Measurements from ENCODE around the gene ENPP5. TPM values are rescaled to one million over a fixed set of nuclear protein-coding genes. Genes with fewer than 3 reads are reported as not detected.
"Not testable (repeated sequence)": the region's sequence is repeated elsewhere in the genome, so short reads cannot be mapped to it uniquely, and the experiment has no call there.

The ENPP5 gene
- total RNA-seq, 1 experiment from 2014 or later: 0.22 TPM

DNA sequence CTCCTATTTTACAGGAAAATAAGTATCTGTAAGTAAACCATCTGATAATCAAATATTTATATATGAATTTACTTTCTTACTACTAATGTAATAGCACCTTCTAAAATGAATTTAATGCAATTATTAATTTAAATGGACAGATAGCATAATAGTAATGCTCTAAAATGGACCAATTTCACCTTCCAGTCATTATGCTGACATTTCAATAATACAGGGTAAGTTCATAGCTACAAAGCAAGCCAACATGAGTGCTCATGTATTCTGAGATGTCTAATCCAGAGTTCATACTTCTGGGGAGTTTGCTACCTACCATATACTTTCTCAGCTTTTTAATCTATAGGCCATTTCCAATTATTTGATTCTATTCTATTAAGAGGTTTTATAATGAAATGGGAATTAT lies 11.6 kb downstream of the ENPP5 start:
- no peaks in the 10 kb centered on the region for H3K79me2 ChIP-seq (ENCODE audit: low read length)
- H2AFZ ChIP-seq (ENCODE audit: low read length): no peak overlapping the region
- no peaks in the 10 kb centered on the region for H3K27me3 ChIP-seq (ENCODE audit: low read length)
- H3K36me3 ChIP-seq (ENCODE audit: insufficient read depth, low read length): no peaks in the 10 kb centered on the region
- H4K20me1 ChIP-seq (ENCODE audit: insufficient read depth, low read depth, low read length): no peaks in the 10 kb centered on the region
- H3K27ac ChIP-seq (ENCODE audit: low read length): no peak overlapping the region
- no peak overlapping the region for H3K9ac ChIP-seq (ENCODE audit: low read length)
- no peaks in the 10 kb centered on the region for H3K9me2 ChIP-seq (replicated peaks; ENCODE audit: insufficient read depth, low read length)
- no peak for DNase-seq
- no peak overlapping the region for H3K4me2 ChIP-seq (ENCODE audit: low read depth, low read length, poor library complexity, severe bottlenecking)
- H3K4me3 ChIP-seq (ENCODE audit: low read length): no peak overlapping the region
- H3K4me1 ChIP-seq (ENCODE audit: low read length): no peaks in the 10 kb centered on the region
- H3K9me3 ChIP-seq (ENCODE audit: low read length): no peaks in the 10 kb centered on the region

DNA sequence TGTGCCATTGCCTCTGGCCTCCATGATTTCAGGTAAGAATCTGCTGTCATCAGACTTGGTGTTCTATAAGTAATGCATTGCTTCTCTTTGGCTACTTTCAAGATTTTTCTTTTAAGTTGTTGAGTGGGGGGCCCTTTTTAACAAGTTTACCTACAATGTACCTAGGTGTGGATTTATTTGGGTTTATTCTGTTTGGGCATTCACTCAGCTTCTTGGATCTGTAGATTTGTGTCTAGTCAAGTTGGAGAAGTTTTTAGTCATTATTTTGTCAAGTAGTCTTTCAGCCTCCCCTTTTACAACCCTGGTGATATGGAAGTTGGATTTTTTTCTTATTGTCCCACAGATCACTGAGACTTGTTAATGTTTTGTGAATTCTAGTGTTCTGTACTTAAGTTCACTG lies 14.1 kb downstream of the ENPP5 start:
- H4K20me1 ChIP-seq (ENCODE audit: insufficient read depth, low read depth, low read length): no peaks in the 10 kb centered on the region
- H3K9me2 ChIP-seq (replicated peaks; ENCODE audit: insufficient read depth, low read length): no peaks in the 10 kb centered on the region
- DNase-seq: no peak
- H3K4me3 ChIP-seq (ENCODE audit: low read length): no peak overlapping the region
- H3K27ac ChIP-seq (ENCODE audit: low read length): no peak overlapping the region
- no peaks in the 10 kb centered on the region for H3K36me3 ChIP-seq (ENCODE audit: insufficient read depth, low read length)
- no peaks in the 10 kb centered on the region for H3K9me3 ChIP-seq (ENCODE audit: low read length)
- peaks cover 2% of the 10 kb centered on the region; the same call in 1 of the 2 replicates for H3K27me3 ChIP-seq (ENCODE audit: low read length)
- H3K4me2 ChIP-seq (ENCODE audit: low read depth, low read length, poor library complexity, severe bottlenecking): no peak overlapping the region
- H3K4me1 ChIP-seq (ENCODE audit: low read length): no peaks in the 10 kb centered on the region
- H3K9ac ChIP-seq (ENCODE audit: low read length): no peak overlapping the region
- no peaks in the 10 kb centered on the region for H3K79me2 ChIP-seq (ENCODE audit: low read length)
- H2AFZ ChIP-seq (ENCODE audit: low read length): no peak overlapping the region

GRCh38 chr6:46149066-46149465 lies 21.7 kb downstream of the ENPP5 start:
- H3K4me2 ChIP-seq (ENCODE audit: low read depth, low read length, poor library complexity, severe bottlenecking); H3K9me2 ChIP-seq (replicated peaks; ENCODE audit: insufficient read depth, low read length); H3K9me3 ChIP-seq (ENCODE audit: low read length); H3K27ac ChIP-seq (ENCODE audit: low read length); H2AFZ ChIP-seq (ENCODE audit: low read length); H3K4me1 ChIP-seq (ENCODE audit: low read length); H4K20me1 ChIP-seq (ENCODE audit: insufficient read depth, low read depth, low read length); H3K9ac ChIP-seq (ENCODE audit: low read length); H3K36me3 ChIP-seq (ENCODE audit: insufficient read depth, low read length); H3K79me2 ChIP-seq (ENCODE audit: low read length); H3K27me3 ChIP-seq (ENCODE audit: low read length); DNase-seq; H3K4me3 ChIP-seq (ENCODE audit: low read length): not testable (repeated sequence)

GRCh38 chr6:46144270-46144669 lies 26.5 kb downstream of the ENPP5 start:
- no peak for DNase-seq
- Histone ChIP-seq H2AFZ (ENCODE audit: low read length) (no peak overlapping the region), H3K4me1 (ENCODE audit: low read length) (no peaks in the 10 kb centered on the region), H3K9me2 (replicated peaks; ENCODE audit: insufficient read depth, low read length) (no peaks in the 10 kb centered on the region), H3K9ac (ENCODE audit: low read length) (no peak overlapping the region), H3K27me3 (ENCODE audit: low read length) (no peaks in the 10 kb centered on the region), H3K4me3 (ENCODE audit: low read length) (no peak overlapping the region), H3K4me2 (ENCODE audit: low read depth, low read length, poor library complexity, severe bottlenecking) (no peak overlapping the region), H4K20me1 (ENCODE audit: insufficient read depth, low read depth, low read length) (no peaks in the 10 kb centered on the region), H3K27ac (ENCODE audit: low read length) (no peak overlapping the region), H3K9me3 (ENCODE audit: low read length) (no peaks in the 10 kb centered on the region), H3K79me2 (ENCODE audit: low read length) (no peaks in the 10 kb centered on the region), H3K36me3 (ENCODE audit: insufficient read depth, low read length) (no peaks in the 10 kb centered on the region)

GRCh38 chr6:46138281-46138680 lies 32.5 kb downstream of the ENPP5 start:
- Histone ChIP-seq H4K20me1 (ENCODE audit: insufficient read depth, low read depth, low read length) (peaks cover 14% of the 10 kb centered on the region; the same call in 1 of the 2 replicates), H3K79me2 (ENCODE audit: low read length) (no peaks in the 10 kb centered on the region), H3K9ac (ENCODE audit: low read length) (no peak overlapping the region), H3K4me2 (ENCODE audit: low read depth, low read length, poor library complexity, severe bottlenecking) (no peak overlapping the region), H3K9me3 (ENCODE audit: low read length) (no peaks in the 10 kb centered on the region), H3K4me3 (ENCODE audit: low read length) (no peak overlapping the region), H3K4me1 (ENCODE audit: low read length) (no peaks in the 10 kb centered on the region), H3K27ac (ENCODE audit: low read length) (no peak overlapping the region), H3K36me3 (ENCODE audit: insufficient read depth, low read length) (no peaks in the 10 kb centered on the region), H2AFZ (ENCODE audit: low read length) (no peak overlapping the region), H3K9me2 (replicated peaks; ENCODE audit: insufficient read depth, low read length) (no peaks in the 10 kb centered on the region), H3K27me3 (ENCODE audit: low read length) (no peaks in the 10 kb centered on the region; the same call in 1 of the 2 replicates)
- DNase-seq: no peak

- no peaks in the 10 kb centered on the region; the same call in 1 of the 2 replicates for H3K27me3 ChIP-seq (ENCODE audit: low read length)
- H3K9ac ChIP-seq (ENCODE audit: low read length): no peak overlapping the region
- H3K4me1 ChIP-seq (ENCODE audit: low read length): no peaks in the 10 kb centered on the region
- H3K79me2 ChIP-seq (ENCODE audit: low read length): no peaks in the 10 kb centered on the region
- no peaks in the 10 kb centered on the region for H3K9me3 ChIP-seq (ENCODE audit: low read length)
- H4K20me1 ChIP-seq (ENCODE audit: insufficient read depth, low read depth, low read length): peaks cover 14% of the 10 kb centered on the region; the same call in 1 of the 2 replicates
- H3K27ac ChIP-seq (ENCODE audit: low read length): no peak overlapping the region
- no peaks in the 10 kb centered on the region for H3K9me2 ChIP-seq (replicated peaks; ENCODE audit: insufficient read depth, low read length)
- H3K4me2 ChIP-seq (ENCODE audit: low read depth, low read length, poor library complexity, severe bottlenecking): no peak overlapping the region
- no peak overlapping the region for H3K4me3 ChIP-seq (ENCODE audit: low read length)
- DNase-seq: no peak
- no peak overlapping the region for H2AFZ ChIP-seq (ENCODE audit: low read length)
- H3K36me3 ChIP-seq (ENCODE audit: insufficient read depth, low read length): no peaks in the 10 kb centered on the region
These were observed 33.4 kb downstream of the ENPP5 start for GRCh38 chr6:46137387-46137786.

- no peaks in the 10 kb centered on the region for H3K9me3 ChIP-seq (ENCODE audit: low read length)
- no peak overlapping the region for H3K4me2 ChIP-seq (ENCODE audit: low read depth, low read length, poor library complexity, severe bottlenecking)
- H4K20me1 ChIP-seq (ENCODE audit: insufficient read depth, low read depth, low read length): peaks cover 14% of the 10 kb centered on the region; the same call in 1 of the 2 replicates
- no peak overlapping the region for H2AFZ ChIP-seq (ENCODE audit: low read length)
- no peaks in the 10 kb centered on the region for H3K9me2 ChIP-seq (replicated peaks; ENCODE audit: insufficient read depth, low read length)
- H3K36me3 ChIP-seq (ENCODE audit: insufficient read depth, low read length): no peaks in the 10 kb centered on the region
- no peaks in the 10 kb centered on the region for H3K4me1 ChIP-seq (ENCODE audit: low read length)
- H3K79me2 ChIP-seq (ENCODE audit: low read length): no peaks in the 10 kb centered on the region
- no peak overlapping the region for H3K4me3 ChIP-seq (ENCODE audit: low read length)
- no peak for DNase-seq
- no peaks in the 10 kb centered on the region; the same call in 1 of the 2 replicates for H3K27me3 ChIP-seq (ENCODE audit: low read length)
- H3K9ac ChIP-seq (ENCODE audit: low read length): no peak overlapping the region
- no peak overlapping the region for H3K27ac ChIP-seq (ENCODE audit: low read length)
These were observed 33.9 kb downstream of the ENPP5 start for GRCh38 chr6:46136831-46137230.

DNA sequence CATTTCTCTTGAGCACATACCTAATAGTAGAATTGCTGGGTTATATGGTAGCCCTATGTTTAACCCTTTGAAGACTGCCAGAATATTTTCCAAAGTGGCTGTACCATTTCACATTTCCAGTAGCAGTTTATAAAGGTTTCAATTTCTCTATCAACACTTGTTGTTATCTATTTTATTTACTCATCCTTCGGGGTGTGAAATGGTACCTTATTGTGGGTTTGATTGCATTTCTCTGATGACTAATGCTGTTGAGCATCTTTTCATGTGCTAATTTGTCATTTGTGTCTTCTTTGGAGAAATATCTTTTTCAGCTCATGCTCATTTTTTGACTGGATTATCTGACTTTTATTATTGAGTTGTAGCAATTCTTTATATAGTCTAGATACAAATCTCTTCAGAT lies 35.6 kb downstream of the ENPP5 start:
- H3K9me3 ChIP-seq (ENCODE audit: low read length): no peaks in the 10 kb centered on the region

DNA sequence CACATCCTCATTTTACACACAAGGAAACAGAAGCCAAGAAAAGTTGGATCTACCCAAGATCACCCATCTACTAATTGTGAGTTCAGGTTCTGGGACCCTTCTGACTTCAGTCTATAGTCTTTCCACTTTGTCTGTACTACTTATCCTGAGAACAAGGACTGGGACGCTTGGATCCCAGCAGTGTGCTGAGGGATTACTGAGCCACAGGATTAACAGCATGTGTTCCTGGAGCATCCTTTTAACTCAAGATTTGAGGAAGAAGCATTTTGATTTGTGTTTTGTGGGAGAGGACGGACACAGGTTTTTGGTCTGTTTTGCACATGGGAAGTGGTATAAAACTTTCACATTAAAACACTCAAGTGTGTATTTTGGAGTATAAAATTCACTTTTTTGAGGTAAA lies 36.6 kb downstream of the ENPP5 start:
- Histone ChIP-seq H3K4me3 (ENCODE audit: low read length) (no peak overlapping the region), H3K9me2 (replicated peaks; ENCODE audit: insufficient read depth, low read length) (no peaks in the 10 kb centered on the region), H3K4me2 (ENCODE audit: low read depth, low read length, poor library complexity, severe bottlenecking) (no peak overlapping the region), H3K27ac (ENCODE audit: low read length) (no peak overlapping the region), H3K9me3 (ENCODE audit: low read length) (no peaks in the 10 kb centered on the region), H2AFZ (ENCODE audit: low read length) (no peak overlapping the region), H3K9ac (ENCODE audit: low read length) (no peak overlapping the region), H4K20me1 (ENCODE audit: insufficient read depth, low read depth, low read length) (peaks cover 14% of the 10 kb centered on the region; the same call in 1 of the 2 replicates), H3K79me2 (ENCODE audit: low read length) (no peaks in the 10 kb centered on the region), H3K36me3 (ENCODE audit: insufficient read depth, low read length) (no peaks in the 10 kb centered on the region), H3K4me1 (ENCODE audit: low read length) (peaks cover 10% of the 10 kb centered on the region), H3K27me3 (ENCODE audit: low read length) (no peaks in the 10 kb centered on the region; the same call in 1 of the 2 replicates)
- no peak for DNase-seq

More for the DNA sequence above, 35.6 kb downstream of the ENPP5 start:
- H3K27me3 ChIP-seq (ENCODE audit: low read length): no peaks in the 10 kb centered on the region; the same call in 1 of the 2 replicates
- H3K27ac ChIP-seq (ENCODE audit: low read length): no peak overlapping the region
- no peaks in the 10 kb centered on the region for H3K79me2 ChIP-seq (ENCODE audit: low read length)
- H3K4me1 ChIP-seq (ENCODE audit: low read length): peaks cover 7% of the 10 kb centered on the region
- DNase-seq: no peak
- H4K20me1 ChIP-seq (ENCODE audit: insufficient read depth, low read depth, low read length): peaks cover 14% of the 10 kb centered on the region; the same call in 1 of the 2 replicates
- no peaks in the 10 kb centered on the region for H3K9me2 ChIP-seq (replicated peaks; ENCODE audit: insufficient read depth, low read length)
- no peak overlapping the region for H3K4me3 ChIP-seq (ENCODE audit: low read length)
- no peak overlapping the region for H3K4me2 ChIP-seq (ENCODE audit: low read depth, low read length, poor library complexity, severe bottlenecking)
- H2AFZ ChIP-seq (ENCODE audit: low read length): no peak overlapping the region
- no peak overlapping the region for H3K9ac ChIP-seq (ENCODE audit: low read length)
- H3K36me3 ChIP-seq (ENCODE audit: insufficient read depth, low read length): no peaks in the 10 kb centered on the region
